GM10266 (cell line): ENCODE measurements around the gene OSTF1.

Experiments used
- DNase-seq: peaks from one replicate; pipeline ENCODE4 v3.0.0; 2012; ENCODE audit errors: extremely low spot score
- CTCF ChIP-seq: IDR thresholded peaks from 2 replicates; pipeline ENCODE4 v1.5.1; 2012; ENCODE audit warnings: mild to moderate bottlenecking, low read depth; ENCODE audit not compliant: control insufficient read depth, insufficient read depth; ENCODE audit errors: missing control alignments

The OSTF1 gene

DNA sequence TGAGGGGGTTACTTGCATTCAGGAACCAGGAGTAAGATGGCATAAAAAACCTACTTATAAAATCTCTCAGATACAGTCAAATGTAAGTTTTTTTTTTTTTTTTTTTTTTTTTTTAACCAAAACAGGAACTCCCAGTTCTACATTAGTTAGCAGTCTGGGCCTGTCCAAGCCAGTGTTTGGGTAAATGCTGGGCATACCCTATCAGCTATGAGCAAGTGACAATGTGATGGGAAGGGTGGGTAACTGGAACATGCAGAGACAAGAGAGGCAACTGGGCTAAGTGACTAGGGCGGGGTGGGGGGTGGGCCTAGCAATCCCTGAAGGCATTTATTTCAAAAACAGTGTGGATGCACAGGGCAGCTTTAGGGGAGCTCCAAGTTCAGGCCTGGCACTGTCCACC lies 2.7 kb upstream of the OSTF1 start:
- no peak for DNase-seq
- TF ChIP-seq CTCF, result no peak

- TF ChIP-seq CTCF, result no peak
- no peak for DNase-seq
These were observed 1.6 kb upstream of the OSTF1 start for GRCh38 chr9:75086541-75087288.

- no peak for TF ChIP-seq CTCF
- DNase-seq, result peak; percentile 11
These were observed 958 bp upstream of the OSTF1 start for GRCh38 chr9:75087289-75087823.

DNA sequence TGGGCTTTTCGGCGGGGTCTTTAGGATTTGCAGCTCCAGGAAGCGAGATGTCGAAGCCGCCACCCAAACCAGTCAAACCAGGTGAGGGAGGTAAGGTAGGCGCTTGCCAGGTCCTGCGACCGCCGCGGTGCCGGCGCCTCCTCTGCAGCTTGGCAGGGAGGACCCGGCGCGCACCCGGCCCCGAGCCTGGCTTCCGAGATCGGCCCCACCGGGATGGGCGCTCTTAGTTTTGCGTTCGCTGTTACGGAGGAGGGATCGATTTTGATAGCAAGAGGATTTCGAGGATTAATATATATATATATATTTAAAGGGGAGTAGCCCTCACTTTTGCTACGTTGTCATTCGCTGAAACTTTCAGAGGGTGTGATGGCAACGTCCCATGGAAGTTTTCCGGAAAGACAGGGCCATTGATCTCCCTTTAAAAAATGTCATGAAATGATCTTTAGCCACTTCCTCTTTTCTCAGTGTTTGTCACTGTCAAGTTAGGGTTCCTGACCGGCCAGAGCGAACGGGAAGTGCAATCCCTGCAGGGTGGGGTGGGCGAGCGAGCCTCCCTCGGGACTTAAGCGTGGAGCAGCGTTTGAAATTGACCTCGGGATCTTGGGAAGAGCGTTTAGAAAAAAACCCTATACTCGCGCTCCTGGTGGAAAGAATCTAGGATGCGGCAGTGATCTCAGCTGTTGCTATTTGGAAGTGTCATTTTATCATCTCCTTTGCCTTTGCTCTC lies 495 bp downstream of the OSTF1 start:
- no peak for TF ChIP-seq CTCF
- peak; percentile 71 for DNase-seq

DNA sequence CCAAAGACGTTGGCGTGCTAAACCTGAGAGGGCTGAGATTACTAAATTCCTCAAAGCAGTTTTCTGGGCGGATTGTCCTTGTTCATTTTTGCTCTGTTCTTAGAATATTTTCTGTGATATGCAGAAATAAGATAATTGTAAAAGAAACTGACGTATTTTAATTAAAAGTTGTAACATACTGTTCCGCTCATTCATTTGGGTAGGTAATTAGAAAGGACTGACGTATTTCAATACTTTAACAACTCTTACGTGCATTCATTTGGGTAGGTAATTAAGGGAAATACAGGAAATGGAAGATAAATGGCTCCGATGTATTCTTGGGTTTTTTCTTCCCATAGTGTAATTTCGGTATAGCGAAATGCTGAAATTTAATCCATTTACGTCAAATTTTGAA lies 1.1 kb downstream of the OSTF1 start:
- TF ChIP-seq CTCF, result no peak

DNA sequence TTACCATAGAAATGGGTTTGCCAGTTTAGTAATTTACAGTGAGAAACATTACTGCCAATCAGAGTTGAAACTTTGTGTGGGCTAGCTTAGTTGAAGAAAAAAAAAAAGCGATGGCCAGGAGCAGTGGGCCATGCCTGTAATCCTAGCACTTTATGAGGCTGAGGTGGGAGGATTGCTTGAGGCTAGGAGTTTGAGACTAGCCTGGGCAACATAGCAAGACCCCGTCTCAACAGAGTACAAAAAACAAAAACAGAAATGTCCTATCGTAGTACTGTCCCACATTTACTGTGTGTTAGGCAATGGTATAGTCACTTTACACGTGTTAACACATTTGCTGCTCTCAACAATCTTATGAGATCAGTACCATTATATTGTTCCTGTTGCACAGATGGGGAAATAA lies 2.3 kb downstream of the OSTF1 start:
- no peak for DNase-seq
- no peak for TF ChIP-seq CTCF

More for the DNA sequence above, 1.1 kb downstream of the OSTF1 start:
- DNase-seq, result no peak

DNA sequence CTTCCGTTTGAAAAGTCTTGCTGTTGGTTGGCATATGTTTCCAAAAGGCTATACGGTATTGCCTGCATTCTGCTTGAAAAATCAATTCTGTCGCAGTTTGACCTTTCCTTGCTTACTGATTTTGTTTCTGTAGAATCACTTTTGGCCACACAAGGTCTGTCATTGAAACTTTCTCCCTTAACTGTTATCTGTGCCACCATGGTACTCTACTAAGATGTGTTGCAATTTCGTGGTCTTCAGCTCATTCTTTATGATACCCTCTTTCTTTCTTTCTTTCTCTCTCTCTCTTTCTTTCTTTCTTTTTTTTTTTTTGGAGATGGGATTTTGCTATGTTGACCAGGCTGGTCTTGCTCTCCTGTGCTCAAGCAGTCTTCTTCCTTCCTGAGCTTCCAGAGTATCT lies 4.5 kb downstream of the OSTF1 start:
- no peak for DNase-seq
- no peak for TF ChIP-seq CTCF
